ENCODE results near the gene TRABD2B.
A peak's percentile ranks its signal among the peaks of the same experiment; 100 is the strongest.

Gene TRABD2B

DNA sequence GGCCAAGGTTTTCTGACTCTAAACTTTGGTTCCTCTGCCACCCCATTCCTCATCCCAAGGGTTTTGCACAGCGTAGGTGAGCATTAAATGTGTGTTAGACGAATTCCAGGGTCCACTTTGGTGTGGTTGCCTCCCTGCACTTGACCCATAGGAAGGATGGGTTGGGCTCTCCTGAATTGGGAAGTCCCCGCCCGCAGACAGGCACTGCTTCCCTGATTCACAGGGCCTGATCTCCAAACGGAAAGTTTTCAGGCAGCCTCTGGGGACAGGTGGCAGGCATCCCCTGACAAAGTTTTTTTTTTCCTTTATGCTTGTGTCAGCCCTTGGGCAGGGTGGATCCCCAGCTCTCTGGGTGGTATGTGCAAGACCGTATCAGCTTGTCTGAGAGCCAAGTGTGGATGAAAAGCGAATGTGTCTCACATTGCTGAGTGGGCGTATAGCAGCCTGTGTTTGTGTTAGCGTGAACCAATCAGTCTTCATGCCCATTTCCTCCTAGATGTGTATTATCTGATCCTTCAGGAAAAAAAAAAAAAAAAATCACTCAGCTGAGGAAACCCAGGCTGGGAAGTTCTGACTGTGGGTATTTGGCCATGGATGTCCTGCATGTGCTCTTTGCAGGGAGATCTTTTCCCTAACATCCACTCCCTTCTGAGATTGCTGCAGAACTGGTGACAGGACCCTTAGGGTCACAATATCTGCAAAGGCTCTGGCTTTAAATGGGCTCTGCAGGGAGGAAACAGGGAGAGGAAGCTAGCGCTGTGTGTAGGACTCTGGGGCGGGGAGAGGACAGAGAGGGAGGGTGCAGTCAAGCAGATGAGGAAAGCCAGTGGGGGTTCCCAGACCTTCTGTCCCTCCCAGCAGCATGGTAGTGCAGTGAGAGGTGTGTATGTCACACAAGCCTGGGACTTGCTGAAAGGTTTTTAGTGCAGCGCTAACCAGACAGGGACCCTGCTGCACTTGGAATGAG, 42.2 kb upstream of the TRABD2B start:
- H3K18ac ChIP-seq (ENCODE audit: low read depth in 1 of 2, low read length in 2 of 2), result no peak overlapping the region
- DNase-seq, result no peak

DNA sequence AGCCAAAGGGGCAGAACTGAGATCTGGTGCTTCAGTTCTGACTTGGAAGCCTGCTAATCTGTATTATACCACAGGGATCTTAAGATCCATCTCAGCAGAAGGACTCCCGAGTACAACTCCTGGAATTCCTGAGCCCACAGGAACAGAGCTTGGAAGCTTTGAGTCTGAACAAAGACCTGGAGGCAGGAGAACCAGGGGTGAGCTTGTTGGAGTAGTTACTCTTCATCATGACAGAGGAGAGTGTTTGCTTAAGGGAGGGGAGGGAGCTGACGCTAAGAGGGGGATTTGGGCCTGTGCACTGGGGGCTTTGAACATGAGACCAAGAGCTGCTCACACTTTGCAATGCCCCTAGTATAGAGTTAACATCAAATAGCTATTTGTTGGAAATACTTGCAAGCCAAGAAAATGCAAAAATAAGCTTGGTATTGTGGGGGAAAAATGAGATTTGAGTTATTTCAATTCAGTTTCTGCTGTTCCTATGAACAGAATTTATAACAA, 41.1 kb upstream of the TRABD2B start:
- H3K36me3 ChIP-seq (ENCODE audit: control insufficient read depth in 1 of 2, insufficient read depth in 2 of 2, low read depth in 1 of 2, low read length in 2 of 2), result no peaks in the 10 kb centered on the region
- no peak overlapping the region for H3K9ac ChIP-seq (ENCODE audit: low read length)
- no peak overlapping the region for H2AFZ ChIP-seq (ENCODE audit: low read depth, low read length)
- DNase-seq, result no peak
- no peak overlapping the region for H3K23ac ChIP-seq (ENCODE audit: low read length in 2 of 2)
- H2BK120ac ChIP-seq (ENCODE audit: low read depth, low read length), result no peak overlapping the region
- peaks cover 15 to 53% of the 10 kb centered on the region in 2 experiments for H3K27me3 ChIP-seq (ENCODE audit: control insufficient read depth in 1 of 2, insufficient read depth in 1 of 2, low read length in 2 of 2)
- H2BK15ac ChIP-seq (ENCODE audit: low read depth, poor library complexity, severe bottlenecking), result no peak overlapping the region
- no peaks in the 10 kb centered on the region for H3K79me1 ChIP-seq (replicated peaks; ENCODE audit: low read length, poor library complexity, severe bottlenecking)
- no peak overlapping the region for H2BK12ac ChIP-seq (ENCODE audit: low read length in 2 of 2)
- no peak overlapping the region for H2AK5ac ChIP-seq (ENCODE audit: low read length, severe bottlenecking)
- no peaks in the 10 kb centered on the region for H3K9me3 ChIP-seq (ENCODE audit: control insufficient read depth, low read length)
- H3K18ac ChIP-seq (ENCODE audit: low read depth in 1 of 2, low read length in 2 of 2), result no peak overlapping the region
- H4K91ac ChIP-seq (ENCODE audit: low read length), result no peak overlapping the region
- H3K14ac ChIP-seq (ENCODE audit: low read length in 2 of 2), result no peak overlapping the region
- WGBS, result 42% methylated on average over 2 of the region's 2 CpGs
- H3K27ac ChIP-seq (ENCODE audit: low read length, poor library complexity, severe bottlenecking), result no peak overlapping the region
- H3K4me1 ChIP-seq (ENCODE audit: control insufficient read depth, insufficient read depth, low read depth, low read length), result peaks cover 1% of the 10 kb centered on the region
- no peak overlapping the region for H3K4me3 ChIP-seq (ENCODE audit: insufficient read depth in 1 of 2, low read depth in 1 of 2, low read length in 2 of 2)
- no peak overlapping the region for H3K4me2 ChIP-seq (ENCODE audit: low read length, poor library complexity, severe bottlenecking)
- no peak overlapping the region for H3K4ac ChIP-seq (ENCODE audit: low read depth in 1 of 2, low read length in 2 of 2)
- no peak overlapping the region for H2BK5ac ChIP-seq (ENCODE audit: low read depth, low read length, poor library complexity, severe bottlenecking)
- no peak overlapping the region for H4K8ac ChIP-seq (ENCODE audit: low read length)

More for the DNA sequence above, 42.2 kb upstream of the TRABD2B start:
- H2BK12ac ChIP-seq (ENCODE audit: low read length in 2 of 2), result no peak overlapping the region
- H3K27ac ChIP-seq (ENCODE audit: low read length, poor library complexity, severe bottlenecking), result no peak overlapping the region
- H3K9ac ChIP-seq (ENCODE audit: low read length), result no peak overlapping the region
- no peak overlapping the region for H3K4me2 ChIP-seq (ENCODE audit: low read length, poor library complexity, severe bottlenecking)
- no peak overlapping the region for H2AK5ac ChIP-seq (ENCODE audit: low read length, severe bottlenecking)
- no peak overlapping the region for H4K8ac ChIP-seq (ENCODE audit: low read length)
- no peaks in the 10 kb centered on the region for H3K36me3 ChIP-seq (ENCODE audit: control insufficient read depth in 1 of 2, insufficient read depth in 2 of 2, low read depth in 1 of 2, low read length in 2 of 2)
- H3K14ac ChIP-seq (ENCODE audit: low read length in 2 of 2), result no peak overlapping the region
- H3K23ac ChIP-seq (ENCODE audit: low read length in 2 of 2), result no peak overlapping the region
- no peak overlapping the region for H2BK120ac ChIP-seq (ENCODE audit: low read depth, low read length)
- no peaks in the 10 kb centered on the region for H3K9me3 ChIP-seq (ENCODE audit: control insufficient read depth, low read length)
- H2BK5ac ChIP-seq (ENCODE audit: low read depth, low read length, poor library complexity, severe bottlenecking), result no peak overlapping the region
- H4K91ac ChIP-seq (ENCODE audit: low read length), result no peak overlapping the region
- H2BK15ac ChIP-seq (ENCODE audit: low read depth, poor library complexity, severe bottlenecking), result no peak overlapping the region
- H3K27me3 ChIP-seq (ENCODE audit: control insufficient read depth in 1 of 2, insufficient read depth in 1 of 2, low read length in 2 of 2), result peaks cover 19 to 53% of the 10 kb centered on the region in 2 experiments
- H3K79me1 ChIP-seq (replicated peaks; ENCODE audit: low read length, poor library complexity, severe bottlenecking), result no peaks in the 10 kb centered on the region
- no peak overlapping the region for H3K4me3 ChIP-seq (ENCODE audit: insufficient read depth in 1 of 2, low read depth in 1 of 2, low read length in 2 of 2)
- peaks cover 1% of the 10 kb centered on the region for H3K4me1 ChIP-seq (ENCODE audit: control insufficient read depth, insufficient read depth, low read depth, low read length)
- no peak overlapping the region for H2AFZ ChIP-seq (ENCODE audit: low read depth, low read length)
- H3K4ac ChIP-seq (ENCODE audit: low read depth in 1 of 2, low read length in 2 of 2), result no peak overlapping the region
- 43% methylated on average over 10 of the region's 12 CpGs for WGBS

DNA sequence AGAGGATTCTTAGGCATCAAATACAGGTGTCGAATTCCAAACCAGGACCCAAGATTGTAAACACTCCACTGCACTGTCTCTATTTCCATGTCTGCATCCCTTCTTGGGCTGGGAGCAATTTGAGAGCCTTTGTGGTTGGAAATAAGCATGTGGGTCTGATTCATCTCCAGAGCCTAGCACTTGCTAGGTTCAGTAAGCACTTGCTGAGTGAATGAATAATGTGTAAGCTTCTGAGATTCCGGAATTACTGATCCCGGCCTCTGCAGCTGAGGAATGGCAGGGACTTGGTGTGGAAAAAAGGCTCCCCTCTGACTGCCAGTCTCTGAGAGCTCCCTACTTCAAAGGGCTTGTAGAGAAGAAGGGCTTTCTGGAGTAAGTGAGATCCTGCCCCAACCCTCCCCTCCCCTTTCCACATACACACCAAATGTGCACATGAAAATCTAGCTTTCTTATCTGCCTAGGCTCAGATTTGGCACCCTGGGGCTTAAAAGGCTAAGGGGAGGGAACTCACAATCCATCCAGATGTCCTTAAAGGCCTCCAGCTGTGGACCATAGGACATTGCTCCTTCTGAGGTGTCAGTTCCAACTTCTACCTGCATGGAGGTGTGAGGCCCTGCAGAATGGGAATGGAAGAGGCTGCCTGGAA, 39.6 kb upstream of the TRABD2B start:
- Histone ChIP-seq H3K4ac (ENCODE audit: low read depth in 1 of 2, low read length in 2 of 2) (no peak overlapping the region), H2BK15ac (ENCODE audit: low read depth, poor library complexity, severe bottlenecking) (no peak overlapping the region), H3K36me3 (ENCODE audit: control insufficient read depth in 1 of 2, insufficient read depth in 2 of 2, low read depth in 1 of 2, low read length in 2 of 2) (no peaks in the 10 kb centered on the region), H3K4me1 (ENCODE audit: control insufficient read depth, insufficient read depth, low read depth, low read length) (peaks cover 1% of the 10 kb centered on the region), H4K91ac (ENCODE audit: low read length) (no peak overlapping the region), H3K18ac (ENCODE audit: low read depth in 1 of 2, low read length in 2 of 2) (no peak overlapping the region), H3K9ac (ENCODE audit: low read length) (no peak overlapping the region), H2BK5ac (ENCODE audit: low read depth, low read length, poor library complexity, severe bottlenecking) (no peak overlapping the region), H2AFZ (ENCODE audit: low read depth, low read length) (no peak overlapping the region), H3K27me3 (ENCODE audit: control insufficient read depth in 1 of 2, insufficient read depth in 1 of 2, low read length in 2 of 2) (peaks cover 15 to 49% of the 10 kb centered on the region in 2 experiments), H3K9me3 (ENCODE audit: control insufficient read depth, low read length) (no peaks in the 10 kb centered on the region), H3K27ac (ENCODE audit: low read length, poor library complexity, severe bottlenecking) (no peak overlapping the region), H3K4me3 (ENCODE audit: insufficient read depth in 1 of 2, low read depth in 1 of 2, low read length in 2 of 2) (no peak overlapping the region), H4K8ac (ENCODE audit: low read length) (no peak overlapping the region), H2BK12ac (ENCODE audit: low read length in 2 of 2) (no peak overlapping the region), H3K4me2 (ENCODE audit: low read length, poor library complexity, severe bottlenecking) (no peak overlapping the region), H2BK120ac (ENCODE audit: low read depth, low read length) (no peak overlapping the region), H3K79me1 (replicated peaks; ENCODE audit: low read length, poor library complexity, severe bottlenecking) (no peaks in the 10 kb centered on the region), H3K23ac (ENCODE audit: low read length in 2 of 2) (no peak overlapping the region), H3K14ac (ENCODE audit: low read length in 2 of 2) (no peak overlapping the region), H2AK5ac (ENCODE audit: low read length, severe bottlenecking) (no peak overlapping the region)
- peak; percentile 69 for DNase-seq
- WGBS, result 14% methylated on average over 2 of the region's 3 CpGs
